ENCODE data around the gene CACNA2D1. TPM values are rescaled to one million over a fixed set of nuclear protein-coding genes. Genes with fewer than 3 reads are reported as not detected.

CACNA2D1 gene
- polyA plus RNA-seq, 1 experiment = 19.5 TPM

DNA sequence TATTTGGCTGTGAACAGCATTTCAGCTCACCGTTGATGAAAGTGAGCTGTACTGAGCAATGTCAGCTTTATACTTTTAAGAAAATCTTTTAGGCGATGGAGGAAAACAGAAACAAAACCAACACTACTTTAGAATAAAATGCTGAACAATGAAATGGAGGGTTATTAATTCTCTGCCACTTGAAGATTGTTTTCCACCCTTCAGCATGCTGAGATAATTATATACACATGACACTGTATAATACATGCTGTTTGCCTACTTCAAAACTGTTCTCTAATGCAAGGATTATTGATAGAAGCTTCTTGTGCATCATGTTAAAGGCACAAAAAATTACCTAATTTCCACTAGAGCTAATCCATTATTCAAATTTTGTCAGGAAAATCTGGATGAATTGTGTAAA is 66.8 kb downstream of the CACNA2D1 start:
- no peaks in the 10 kb centered on the region for H3K9me3 ChIP-seq (ENCODE audit: control insufficient read depth, insufficient read depth, low read length)
- DNase-seq (ENCODE audit: low read depth, low spot score) = no peak
- CTCF ChIA-PET = no interaction called here
- no peaks in the 10 kb centered on the region for H3K27me3 ChIP-seq (ENCODE audit: control insufficient read depth, insufficient read depth, low read length)
- no peak overlapping the region for H3K4me3 ChIP-seq (ENCODE audit: low read depth, low read length)
- TF ChIP-seq, protein P1, sequence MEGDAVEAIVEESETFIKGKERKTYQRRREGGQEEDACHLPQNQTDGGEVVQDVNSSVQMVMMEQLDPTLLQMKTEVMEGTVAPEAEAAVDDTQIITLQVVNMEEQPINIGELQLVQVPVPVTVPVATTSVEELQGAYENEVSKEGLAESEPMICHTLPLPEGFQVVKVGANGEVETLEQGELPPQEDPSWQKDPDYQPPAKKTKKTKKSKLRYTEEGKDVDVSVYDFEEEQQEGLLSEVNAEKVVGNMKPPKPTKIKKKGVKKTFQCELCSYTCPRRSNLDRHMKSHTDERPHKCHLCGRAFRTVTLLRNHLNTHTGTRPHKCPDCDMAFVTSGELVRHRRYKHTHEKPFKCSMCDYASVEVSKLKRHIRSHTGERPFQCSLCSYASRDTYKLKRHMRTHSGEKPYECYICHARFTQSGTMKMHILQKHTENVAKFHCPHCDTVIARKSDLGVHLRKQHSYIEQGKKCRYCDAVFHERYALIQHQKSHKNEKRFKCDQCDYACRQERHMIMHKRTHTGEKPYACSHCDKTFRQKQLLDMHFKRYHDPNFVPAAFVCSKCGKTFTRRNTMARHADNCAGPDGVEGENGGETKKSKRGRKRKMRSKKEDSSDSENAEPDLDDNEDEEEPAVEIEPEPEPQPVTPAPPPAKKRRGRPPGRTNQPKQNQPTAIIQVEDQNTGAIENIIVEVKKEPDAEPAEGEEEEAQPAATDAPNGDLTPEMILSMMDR (IDR thresholded peaks at IDR 0.05; ENCODE audit: low read depth, low read length) = no peak
- H3K27ac ChIP-seq (ENCODE audit: low read depth, low read length) = no peak overlapping the region
- POLR2A ChIA-PET = no interaction called here

DNA sequence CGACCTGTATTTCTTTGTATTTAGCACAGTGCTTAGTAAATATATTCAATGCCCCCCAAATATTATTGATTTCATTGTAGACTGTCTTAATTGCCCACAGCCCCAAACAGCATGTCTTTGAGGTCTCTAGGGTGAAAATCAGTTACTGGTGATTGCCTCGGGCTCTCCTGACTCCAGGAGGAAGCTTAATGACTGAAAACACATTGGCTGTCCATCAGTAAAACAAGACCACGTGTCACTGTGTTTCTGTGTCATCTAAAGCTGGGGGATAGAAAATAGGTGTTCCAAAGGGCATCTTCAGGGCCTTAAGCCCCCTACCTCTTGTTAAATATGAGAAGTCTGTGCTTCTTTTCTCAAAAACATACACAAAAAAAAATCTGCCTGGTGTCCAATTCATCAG is 67.9 kb downstream of the CACNA2D1 start:
- POLR2A ChIA-PET = no interaction called here
- DNase-seq (ENCODE audit: low read depth, low spot score) = no peak
- H3K9me3 ChIP-seq (ENCODE audit: control insufficient read depth, insufficient read depth, low read length) = no peaks in the 10 kb centered on the region
- CTCF ChIA-PET = interaction anchor here (0.6 kb wide), 1 partner anchor 23 kb away, joined by 3 read pairs; no protein-coding TSS in a partner anchor
- TF ChIP-seq, protein P1 (IDR thresholded peaks at IDR 0.05; ENCODE audit: low read depth, low read length) = no peak
- H3K27me3 ChIP-seq (ENCODE audit: control insufficient read depth, insufficient read depth, low read length) = no peaks in the 10 kb centered on the region
- no peak overlapping the region for H3K4me3 ChIP-seq (ENCODE audit: low read depth, low read length)
- H3K27ac ChIP-seq (ENCODE audit: low read depth, low read length) = no peak overlapping the region

DNA sequence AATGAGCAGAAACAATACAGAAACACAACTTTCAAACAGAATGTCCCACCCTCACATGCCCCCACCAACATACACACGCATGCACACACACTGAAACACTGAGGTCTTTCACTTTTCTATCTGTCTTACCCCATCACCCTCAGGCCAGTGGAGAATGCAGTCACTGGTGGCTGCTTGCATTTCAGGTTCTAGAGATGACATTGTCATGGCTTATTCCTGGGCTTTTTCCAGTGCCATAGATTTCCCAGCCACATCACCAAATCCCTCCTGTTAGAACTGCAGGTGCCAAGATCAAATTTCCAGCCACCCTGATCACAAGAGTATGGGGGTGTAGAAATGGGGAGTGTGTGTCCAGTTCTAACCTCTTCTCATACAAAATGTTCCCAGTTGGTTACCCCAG is 68.4 kb downstream of the CACNA2D1 start:
- POLR2A ChIA-PET = no interaction called here
- H3K27ac ChIP-seq (ENCODE audit: low read depth, low read length) = no peak overlapping the region
- no peak for DNase-seq (ENCODE audit: low read depth, low spot score)
- no peak overlapping the region for H3K4me3 ChIP-seq (ENCODE audit: low read depth, low read length)
- no peaks in the 10 kb centered on the region for H3K9me3 ChIP-seq (ENCODE audit: control insufficient read depth, insufficient read depth, low read length)
- CTCF ChIA-PET = interaction anchor here (0.6 kb wide), 1 partner anchor 19 kb away, joined by 3 read pairs; no protein-coding TSS in a partner anchor
- TF ChIP-seq, protein P1 (IDR thresholded peaks at IDR 0.05; ENCODE audit: low read depth, low read length) = no peak
- H3K27me3 ChIP-seq (ENCODE audit: control insufficient read depth, insufficient read depth, low read length) = no peaks in the 10 kb centered on the region

DNA sequence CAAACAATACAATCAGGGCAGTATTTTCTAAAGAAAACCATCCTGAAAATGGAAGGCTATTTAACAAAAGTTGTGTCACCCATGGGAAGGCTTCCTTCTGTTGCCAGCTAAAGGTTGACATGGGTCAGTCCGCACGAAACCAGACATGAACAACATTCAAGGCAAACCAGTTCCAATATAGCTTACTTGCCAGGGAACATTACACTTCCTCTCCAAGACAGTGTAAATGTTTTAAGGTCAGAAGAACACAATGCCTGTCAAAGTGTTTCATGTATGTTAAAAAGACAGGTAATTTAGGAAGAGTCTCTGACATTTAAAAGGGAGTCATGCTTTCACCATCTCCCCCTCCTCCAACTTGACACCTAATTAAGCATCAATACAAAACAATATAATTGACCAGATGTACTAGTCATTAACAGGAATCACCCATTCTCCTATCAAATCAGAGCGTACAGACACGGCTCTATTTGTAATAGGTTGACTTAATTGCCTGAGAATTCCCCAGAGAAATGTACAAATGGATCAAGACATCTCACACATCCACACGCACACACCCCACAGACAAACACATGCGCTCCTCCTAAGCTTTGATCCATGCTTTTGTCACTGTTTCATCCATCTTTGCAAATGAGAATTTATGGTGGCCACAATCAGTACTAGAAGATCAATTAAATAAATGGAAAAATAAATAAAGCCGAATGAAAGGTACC is 69.5 kb downstream of the CACNA2D1 start:
- no peaks in the 10 kb centered on the region for H3K9me3 ChIP-seq (ENCODE audit: control insufficient read depth, insufficient read depth, low read length)
- no peak overlapping the region for H3K27ac ChIP-seq (ENCODE audit: low read depth, low read length)
- ChIA-PET POLR2A (no interaction called here), CTCF (interaction anchor here (0.6 kb wide), 2 partner anchors 18 to 1462 kb away, joined by 3 to 5 read pairs; no protein-coding TSS in a partner anchor)
- H3K27me3 ChIP-seq (ENCODE audit: control insufficient read depth, insufficient read depth, low read length) = no peaks in the 10 kb centered on the region
- TF ChIP-seq, protein P1 (IDR thresholded peaks at IDR 0.05; ENCODE audit: low read depth, low read length) = no peak
- DNase-seq (ENCODE audit: low read depth, low spot score) = no peak
- H3K4me3 ChIP-seq (ENCODE audit: low read depth, low read length) = no peak overlapping the region

DNA sequence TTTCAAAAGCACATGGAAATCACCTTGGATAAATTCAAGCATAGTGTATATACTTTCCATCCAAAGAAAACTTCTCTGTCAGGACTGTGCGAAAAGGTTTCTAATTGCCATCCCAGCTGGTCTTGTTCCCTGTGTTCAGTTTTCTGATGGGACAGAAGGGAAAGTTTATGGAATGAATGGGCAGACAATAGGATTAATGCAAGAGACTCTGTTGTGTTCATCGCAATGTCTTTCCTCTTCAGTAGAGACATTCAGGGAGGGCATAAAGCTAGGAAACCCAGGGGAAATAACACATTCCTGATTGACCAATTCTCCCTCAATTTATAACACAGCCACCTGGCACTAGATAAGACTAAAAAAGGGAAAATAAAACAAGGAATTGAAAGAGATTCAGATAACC is 78.9 kb downstream of the CACNA2D1 start:
- no peak overlapping the region for H3K4me3 ChIP-seq (ENCODE audit: low read depth, low read length)
- H3K9me3 ChIP-seq (ENCODE audit: control insufficient read depth, insufficient read depth, low read length) = no peaks in the 10 kb centered on the region
- no peaks in the 10 kb centered on the region for H3K27me3 ChIP-seq (ENCODE audit: control insufficient read depth, insufficient read depth, low read length)
- DNase-seq (ENCODE audit: low read depth, low spot score) = no peak
- ChIA-PET CTCF (no interaction called here), POLR2A (no interaction called here)
- no peak overlapping the region for H3K27ac ChIP-seq (ENCODE audit: low read depth, low read length)
- TF ChIP-seq, protein P1 (IDR thresholded peaks at IDR 0.05; ENCODE audit: low read depth, low read length) = no peak
